Measurements from ENCODE around the gene POLA1.
"Not testable (repeated sequence)": the region's sequence is repeated elsewhere in the genome, so short reads cannot be mapped to it uniquely, and the experiment has no call there.

Gene POLA1

GRCh38 chrX:24799565-24799964 is 105.8 kb downstream of the POLA1 start:
- no peak for DNase-seq

DNA sequence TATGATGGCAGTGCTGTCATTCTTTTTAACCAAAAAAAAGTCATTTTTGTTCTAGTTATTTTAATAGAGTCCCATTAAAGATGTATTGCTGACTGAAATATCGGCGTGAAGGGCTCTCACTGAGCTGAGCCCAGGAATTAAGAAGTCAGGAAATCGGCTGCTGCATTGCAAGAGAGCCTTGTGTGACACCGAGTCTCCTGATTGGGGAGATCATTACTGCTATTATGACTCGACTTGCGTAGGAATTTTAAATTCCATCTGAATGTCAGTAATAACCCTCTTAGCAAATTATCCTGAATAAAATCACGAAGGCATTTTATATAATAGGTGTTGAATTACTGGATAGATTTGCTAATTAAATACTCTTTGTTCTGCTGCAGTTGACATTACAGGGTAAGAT is 111.5 kb downstream of the POLA1 start:
- DNase-seq, result no peak

DNA sequence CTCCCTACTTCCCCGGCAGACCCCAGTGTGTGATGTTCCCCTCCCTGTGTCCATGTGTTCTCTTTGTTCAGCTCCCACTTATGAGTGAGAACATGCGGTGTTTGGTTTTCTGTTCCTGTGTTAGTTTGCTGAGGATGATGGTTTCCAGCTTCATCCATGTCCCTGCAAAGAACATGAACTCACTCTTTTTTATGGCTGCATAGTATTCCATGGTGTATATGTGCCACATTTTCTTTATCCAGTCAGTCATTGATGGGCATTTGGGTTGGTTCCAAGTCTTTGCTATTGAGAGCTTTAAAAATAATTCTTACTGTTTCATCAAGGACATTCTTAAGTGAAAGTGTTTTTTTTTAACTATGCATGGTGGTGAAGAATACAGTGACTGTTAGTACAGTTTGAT is 126.1 kb downstream of the POLA1 start:
- DNase-seq, result not testable (repeated sequence)

DNA sequence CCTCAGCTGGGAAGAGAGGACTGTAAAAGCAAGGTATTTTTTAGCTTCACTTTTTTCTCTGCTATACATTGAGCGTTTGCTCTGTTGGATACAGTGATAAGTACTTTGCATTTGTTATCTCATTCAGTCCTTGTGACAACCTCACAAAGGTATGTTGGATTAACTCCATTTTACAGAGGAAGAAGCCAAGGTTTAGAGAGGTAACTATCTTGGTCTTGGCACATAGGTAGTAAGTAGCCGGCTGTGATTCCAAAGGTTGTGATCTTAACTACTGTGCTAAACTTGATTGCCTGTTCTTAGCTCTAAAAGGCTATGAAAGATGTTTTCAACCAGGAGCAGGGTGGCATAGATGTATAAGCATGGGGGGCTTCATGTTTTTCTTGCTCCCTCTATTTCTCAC is 134.4 kb downstream of the POLA1 start:
- DNase-seq, result no peak

DNA sequence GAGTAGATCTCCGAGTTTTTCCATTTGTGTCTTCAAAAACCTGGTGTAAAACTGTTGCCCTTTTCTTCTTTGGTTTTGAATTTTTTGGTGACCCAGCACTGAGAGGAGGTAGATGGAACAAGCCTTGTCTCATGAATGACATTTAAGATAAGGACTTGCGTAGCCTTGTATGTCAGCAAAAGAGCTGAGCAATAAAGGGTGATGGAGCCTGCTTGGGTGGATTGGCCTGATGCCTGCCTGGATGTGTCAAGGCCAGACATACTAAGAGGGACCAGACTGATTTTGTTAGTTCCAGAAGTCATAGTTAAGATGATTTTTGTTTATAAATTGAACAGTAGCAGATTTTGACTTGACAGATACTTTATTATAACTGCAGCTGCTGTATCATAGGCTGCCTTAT is 134.9 kb downstream of the POLA1 start:
- DNase-seq, result no peak

GRCh38 chrX:24833695-24834094 is 140.0 kb downstream of the POLA1 start:
- no peak for DNase-seq

GRCh38 chrX:24837966-24838365 is 144.2 kb downstream of the POLA1 start:
- DNase-seq, result no peak

DNA sequence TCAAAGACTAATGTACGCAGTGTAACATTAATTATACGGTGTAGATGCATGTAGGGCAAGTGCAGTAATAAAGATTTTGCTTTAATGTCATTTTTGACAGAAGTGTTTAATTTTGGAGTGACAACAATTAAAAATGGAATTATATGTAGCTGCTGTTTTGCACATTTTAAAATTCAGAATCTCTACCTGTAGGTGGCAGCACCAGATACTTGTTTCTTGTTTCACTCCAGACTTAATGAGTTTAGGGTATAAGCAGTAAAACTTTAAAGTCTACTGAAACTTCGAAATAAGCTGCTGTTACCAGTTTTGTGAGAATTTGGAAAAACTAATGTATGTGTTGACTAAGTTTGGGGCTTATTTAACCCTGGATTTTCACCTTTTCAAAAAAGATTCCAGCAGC is 144.9 kb downstream of the POLA1 start:
- DNase-seq, result no peak

- no peak for DNase-seq
Measured at GRCh38 chrX:24839331-24839730, 145.6 kb downstream of the POLA1 start.

DNA sequence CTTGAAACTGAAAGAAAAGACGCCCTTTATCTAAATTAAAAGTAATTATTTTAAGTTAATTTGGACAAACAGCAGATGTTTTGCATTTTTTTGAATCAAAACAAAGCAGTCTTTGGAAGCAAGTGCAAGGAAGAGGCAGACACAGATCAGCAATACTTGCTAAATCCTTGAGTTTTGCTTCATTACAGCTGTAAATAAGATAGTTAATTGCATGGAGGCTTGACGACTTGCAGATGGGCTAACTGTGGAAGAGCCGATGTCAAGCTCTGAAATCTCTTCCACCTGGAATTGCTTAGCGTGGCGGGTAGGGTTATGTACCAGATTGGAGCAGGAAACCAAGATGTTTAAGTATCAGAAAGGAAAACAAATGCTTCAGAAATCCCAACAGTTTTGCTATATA is 148.8 kb downstream of the POLA1 start:
- no peak for DNase-seq

DNA sequence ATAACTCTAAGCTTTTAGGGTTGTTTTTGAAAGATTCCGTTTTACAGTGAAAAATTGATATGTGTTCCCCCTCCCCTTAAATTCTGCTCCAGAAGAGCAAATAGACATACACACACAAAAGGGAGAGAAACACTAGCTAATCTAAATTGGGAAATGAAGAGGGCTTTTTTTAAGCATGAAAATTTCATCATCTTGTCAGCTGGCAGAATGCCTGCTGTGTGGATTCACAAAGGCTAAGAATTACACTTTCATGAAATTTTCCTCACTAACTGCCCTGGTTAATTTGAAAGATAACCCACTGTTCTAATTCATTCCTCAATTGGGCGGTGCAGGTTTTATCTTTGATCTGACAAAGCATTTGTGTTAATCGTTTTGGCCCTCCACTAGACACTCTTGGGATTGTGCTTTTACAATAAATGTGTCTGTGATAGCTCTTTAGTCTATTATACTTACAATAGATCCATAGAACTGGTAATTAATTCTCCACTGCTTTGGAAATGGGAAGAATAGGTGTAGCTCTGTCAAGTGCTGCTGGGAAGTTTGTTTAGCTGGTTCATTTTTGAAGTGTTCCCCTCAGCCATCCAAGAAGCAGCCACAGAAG is 152.9 kb downstream of the POLA1 start:
- DNase-seq, result no peak

GRCh38 chrX:24851289-24851688 is 157.6 kb downstream of the POLA1 start:
- DNase-seq, result no peak

GRCh38 chrX:24851780-24852179 is 158.1 kb downstream of the POLA1 start:
- DNase-seq, result no peak

DNA sequence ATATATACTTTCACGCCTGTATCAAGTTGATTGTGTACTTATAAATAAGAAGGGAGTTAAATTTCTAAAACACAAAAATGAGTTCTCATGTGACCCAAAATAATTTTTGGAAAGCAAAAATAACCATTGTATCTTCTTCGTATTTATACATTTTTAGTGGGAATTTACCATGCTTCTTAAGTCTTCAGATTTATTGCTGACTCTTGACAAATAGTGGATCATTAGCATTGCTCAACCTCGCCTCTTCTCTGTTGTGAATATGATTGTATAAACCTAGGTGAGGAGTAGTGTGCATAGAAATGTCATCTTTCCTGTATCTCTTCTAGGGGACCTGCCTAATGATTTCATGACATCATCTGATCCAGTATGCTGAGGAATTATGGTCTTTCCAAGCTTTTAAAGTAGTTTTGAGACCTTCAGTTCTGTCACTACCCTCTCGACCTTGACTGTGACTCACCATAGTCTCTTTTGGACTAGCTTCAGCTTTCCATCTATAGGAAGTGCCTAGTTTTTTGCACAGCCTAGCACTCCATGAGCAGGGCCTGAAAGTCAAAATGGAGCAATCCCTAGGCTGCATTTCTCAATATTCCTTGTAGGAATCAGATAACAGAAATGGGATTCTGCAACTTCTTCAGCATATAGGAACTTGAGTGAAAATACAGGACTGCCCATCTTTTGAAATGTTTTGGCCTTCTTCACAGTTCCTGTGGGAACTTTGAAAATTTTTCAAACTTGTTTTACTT is 164.5 kb downstream of the POLA1 start:
- no peak for DNase-seq

DNA sequence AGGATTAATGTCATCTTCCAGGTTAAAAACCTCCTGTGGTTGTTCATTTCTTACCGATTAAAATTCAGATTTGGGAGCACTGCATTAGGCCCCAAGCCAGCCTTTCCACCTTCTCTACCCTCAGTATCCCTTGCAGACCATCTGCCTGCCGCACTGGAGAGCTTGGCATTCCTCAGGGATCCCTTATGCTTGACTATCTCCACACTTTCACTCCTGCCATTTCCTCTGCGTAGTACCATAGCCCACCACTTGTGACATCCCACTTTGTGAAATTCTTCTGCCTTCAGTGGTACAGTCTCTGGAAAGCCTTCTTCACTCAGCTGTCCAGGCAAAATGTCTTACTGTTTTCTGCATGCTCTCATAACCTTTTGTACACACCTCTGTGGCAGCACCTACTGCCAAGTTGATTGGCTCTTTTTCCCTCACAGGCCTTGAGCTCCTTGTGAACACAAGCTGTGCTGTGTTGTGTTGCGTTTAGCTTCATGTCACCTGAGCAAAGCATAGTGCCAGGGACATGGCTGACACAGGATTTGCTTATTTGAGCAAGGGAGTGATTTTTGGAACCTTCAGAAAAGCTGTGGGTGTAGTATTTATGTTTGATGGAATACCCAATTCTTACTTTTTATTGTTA is 165.6 kb downstream of the POLA1 start:
- no peak for DNase-seq

DNA sequence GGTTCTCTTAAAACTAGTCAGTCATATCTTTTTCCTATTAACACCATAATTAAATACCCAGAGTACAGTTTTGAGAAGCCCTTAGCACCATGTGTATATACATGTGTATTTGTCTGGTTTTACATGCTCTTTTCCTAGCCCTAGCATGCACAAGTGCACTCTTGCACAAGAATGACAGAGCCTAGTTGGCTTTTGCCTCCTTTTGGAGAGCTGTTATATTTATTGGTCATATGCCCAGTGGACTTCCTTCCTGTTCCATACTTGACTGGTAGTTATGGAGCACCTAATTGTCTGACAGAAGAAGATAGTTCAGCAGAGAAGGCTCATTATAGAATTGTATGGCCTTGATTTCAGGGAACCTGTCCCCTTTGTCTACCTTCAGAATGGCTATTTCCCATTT is 166.4 kb downstream of the POLA1 start:
- no peak for DNase-seq

DNA sequence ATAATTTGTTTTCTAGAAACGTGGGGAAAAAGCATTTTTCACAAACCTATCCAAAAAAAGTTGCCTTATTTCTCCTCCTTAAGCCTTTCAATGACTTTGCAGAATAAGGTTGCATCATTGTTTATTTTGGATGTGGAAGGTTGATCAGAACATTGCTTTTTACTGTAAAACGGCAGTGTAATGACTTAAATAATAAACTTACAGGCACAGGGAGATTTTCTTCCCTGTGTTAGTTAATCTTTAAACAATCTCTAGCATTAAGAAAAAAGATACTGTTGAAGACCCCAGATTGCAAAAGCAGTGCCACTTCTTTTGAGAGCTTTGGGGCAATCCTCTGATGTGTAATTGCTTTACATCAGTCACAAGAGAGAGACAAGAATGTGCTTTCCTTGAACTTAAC is 168.6 kb downstream of the POLA1 start:
- no peak for DNase-seq

DNA sequence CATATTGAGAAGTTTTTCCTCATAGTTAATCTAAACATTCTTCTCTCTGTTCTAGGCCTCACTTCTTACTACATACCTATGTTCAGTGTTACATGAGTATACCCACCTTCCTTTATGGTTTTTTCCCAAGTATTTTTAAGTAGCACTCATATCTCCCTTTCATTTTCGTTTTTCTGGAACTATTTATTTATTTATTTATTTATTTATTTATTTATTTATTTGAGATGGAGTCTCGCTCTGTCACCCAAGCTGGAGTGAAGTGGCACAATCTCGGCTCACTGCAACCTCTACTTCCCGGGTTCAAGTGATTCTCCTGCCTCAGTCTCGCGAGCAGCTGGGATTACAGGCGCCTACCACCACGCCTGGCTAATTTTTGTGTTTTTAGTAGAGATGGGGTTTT is 170.1 kb downstream of the POLA1 start:
- DNase-seq, result not testable (repeated sequence)

DNA sequence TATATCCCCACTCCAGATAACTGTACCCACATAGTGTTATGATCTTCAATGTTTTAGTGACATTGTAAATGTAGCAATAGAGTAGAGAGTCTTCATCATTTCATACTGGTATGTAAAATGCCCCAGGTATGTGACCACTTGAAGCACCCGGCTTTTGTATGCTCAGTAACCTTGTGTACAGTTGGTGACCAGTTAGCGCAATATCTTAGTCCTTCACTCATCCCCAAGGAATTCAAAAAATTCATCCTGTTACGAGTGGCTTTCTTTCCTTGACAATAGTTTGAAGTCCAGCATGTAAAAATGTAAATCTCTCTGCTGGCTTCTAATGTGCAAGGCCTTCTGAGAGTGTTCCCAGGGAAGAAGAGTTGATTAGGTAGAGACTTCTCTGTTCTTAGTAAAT is 176.4 kb downstream of the POLA1 start:
- DNase-seq, result no peak

DNA sequence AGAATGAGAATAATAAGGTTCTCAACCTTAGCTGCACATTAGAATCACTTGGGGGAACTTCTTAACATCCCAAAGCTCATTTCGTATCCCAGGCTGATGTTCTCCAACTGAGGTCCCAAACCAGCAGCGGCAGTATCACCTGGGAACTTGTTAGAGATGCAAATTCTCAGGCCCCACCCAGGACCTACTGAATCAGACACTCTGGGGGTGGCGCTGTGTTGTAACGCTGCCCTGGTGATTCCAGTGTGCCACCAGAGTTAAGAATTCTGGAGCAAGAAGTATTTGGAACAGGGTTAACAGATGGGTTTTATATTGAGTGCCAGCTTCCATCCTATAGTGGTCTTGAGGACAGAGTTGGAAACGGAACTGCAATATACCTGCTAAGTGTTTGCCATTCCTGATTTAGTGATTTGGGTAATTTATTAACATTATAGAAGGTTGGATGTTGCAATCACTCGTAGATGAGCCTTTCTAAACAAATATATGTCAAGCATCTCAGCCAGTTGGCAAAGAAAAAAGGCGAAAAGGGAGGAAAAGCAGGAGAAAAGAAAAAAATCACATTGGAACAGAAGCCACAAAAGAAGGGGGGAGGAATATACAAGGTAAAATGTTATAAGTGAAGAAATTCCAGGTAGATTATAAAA is 181.0 kb downstream of the POLA1 start:
- no peak for DNase-seq

- no peak for DNase-seq
Measured at GRCh38 chrX:24876530-24877287, 183.0 kb downstream of the POLA1 start.

- DNase-seq, result no peak
Measured at GRCh38 chrX:24877288-24877664, 183.6 kb downstream of the POLA1 start.
